Middle frontal gyrus (tissue), 1 donor: Measurements from ENCODE around the gene ATG3.
"Not testable (repeated sequence)": the region's sequence is repeated elsewhere in the genome, so short reads cannot be mapped to it uniquely, and the experiment has no call there.

Experiments used
- DNase-seq: peaks from one replicate; pipeline ENCODE4 v3.0.0-alpha.2; 2015; ENCODE audit warnings: low spot score; ENCODE audit errors: extremely low spot score

Gene ATG3

GRCh38 chr3:112498914-112499711 lies 62.6 kb downstream of the ATG3 start, which contains the start of gene BTLA:
BTLA (minus strand) TSS chr3:112499472; CDS start chr3:112499358, 114 bp downstream.
- no peak for DNase-seq

- DNase-seq = no peak
Observed at GRCh38 chr3:112497897-112498548, 63.7 kb downstream of the ATG3 start.

- no peak for DNase-seq
Observed at GRCh38 chr3:112496366-112497067, 65.2 kb downstream of the ATG3 start.

- not testable (repeated sequence) for DNase-seq
Observed at GRCh38 chr3:112494448-112494767, 67.4 kb downstream of the ATG3 start.

- no peak for DNase-seq
Observed at GRCh38 chr3:112492124-112492523, 69.6 kb downstream of the ATG3 start.

- DNase-seq = no peak
Observed at GRCh38 chr3:112491373-112491772, 70.4 kb downstream of the ATG3 start.

GRCh38 chr3:112489674-112490479 lies 71.9 kb downstream of the ATG3 start:
- no peak for DNase-seq

- no peak for DNase-seq
Observed at GRCh38 chr3:112486811-112487505, 74.8 kb downstream of the ATG3 start.

GRCh38 chr3:112484352-112484751 lies 77.4 kb downstream of the ATG3 start:
- no peak for DNase-seq

GRCh38 chr3:112482675-112483074 lies 79.1 kb downstream of the ATG3 start:
- DNase-seq = no peak
